H7 (cell line): ENCODE results near the gene SERGEF. TPM values are rescaled to one million over a fixed set of nuclear protein-coding genes. Genes with fewer than 3 reads are reported as not detected.

Source experiments
- DNase-seq: peaks from one replicate; pipeline ENCODE4 v3.0.0; 2012
- H3K27me3 ChIP-seq: 2 replicates; pipeline ENCODE4 v1.6.0; 2011; ENCODE audit warnings: mild to moderate bottlenecking, low read length; ENCODE audit not compliant: control insufficient read depth, insufficient read depth
- H3K36me3 ChIP-seq: replicated peaks from 2 replicates; pipeline ENCODE4 v1.5.1; 2011; ENCODE audit warnings: low read length; ENCODE audit not compliant: control insufficient read depth, insufficient read depth
- H3K4me3 ChIP-seq: 2 replicates; pipeline ENCODE4 v1.5.1; 2011; ENCODE audit warnings: low read depth, mild to moderate bottlenecking, control low read depth, low read length, moderate library complexity; ENCODE audit not compliant: insufficient read depth
- total RNA-seq: library from RNA; depleted of rRNA; stranded (reverse); fragments of >200 nt; shearing (Covaris generic); gene quantifications from 2 replicates; pipeline ENCODE4 v1.2.3, GENCODE V29; 2014

SERGEF gene
- total RNA-seq, 1 experiment from 2014 or later: 16.5 TPM

- no peak for DNase-seq
- no peaks in the 10 kb centered on the region for H3K27me3 ChIP-seq
- H3K4me3 ChIP-seq: no peak overlapping the region
Observed at GRCh38 chr11:17764446-17765218, 248.2 kb downstream of the SERGEF start.

DNA sequence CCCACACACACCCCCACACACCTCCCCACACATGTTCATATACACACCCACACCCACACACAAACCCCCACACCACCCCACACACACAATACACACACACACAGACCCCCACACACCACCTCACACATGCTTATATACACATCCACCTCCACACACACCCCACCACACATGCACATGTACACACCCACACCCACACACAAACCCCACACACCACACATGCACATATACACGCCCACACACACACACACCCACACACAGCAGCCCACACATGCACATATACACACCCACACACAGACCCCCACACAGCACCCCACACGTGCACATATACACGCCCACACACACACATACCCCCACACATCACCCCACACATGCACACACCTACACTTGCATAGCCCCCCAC lies 249.1 kb downstream of the SERGEF start:
- no peak for DNase-seq
- Histone ChIP-seq H3K27me3 (no peaks in the 10 kb centered on the region), H3K36me3 (no peaks in the 10 kb centered on the region), H3K4me3 (no peak overlapping the region)

More at GRCh38 chr11:17764446-17765218, 248.2 kb downstream of the SERGEF start:
- H3K36me3 ChIP-seq: no peaks in the 10 kb centered on the region

GRCh38 chr11:17763244-17763643 lies 249.6 kb downstream of the SERGEF start:
- Histone ChIP-seq H3K36me3 (no peaks in the 10 kb centered on the region), H3K27me3 (no peaks in the 10 kb centered on the region), H3K4me3 (no peak overlapping the region)
- no peak for DNase-seq

DNA sequence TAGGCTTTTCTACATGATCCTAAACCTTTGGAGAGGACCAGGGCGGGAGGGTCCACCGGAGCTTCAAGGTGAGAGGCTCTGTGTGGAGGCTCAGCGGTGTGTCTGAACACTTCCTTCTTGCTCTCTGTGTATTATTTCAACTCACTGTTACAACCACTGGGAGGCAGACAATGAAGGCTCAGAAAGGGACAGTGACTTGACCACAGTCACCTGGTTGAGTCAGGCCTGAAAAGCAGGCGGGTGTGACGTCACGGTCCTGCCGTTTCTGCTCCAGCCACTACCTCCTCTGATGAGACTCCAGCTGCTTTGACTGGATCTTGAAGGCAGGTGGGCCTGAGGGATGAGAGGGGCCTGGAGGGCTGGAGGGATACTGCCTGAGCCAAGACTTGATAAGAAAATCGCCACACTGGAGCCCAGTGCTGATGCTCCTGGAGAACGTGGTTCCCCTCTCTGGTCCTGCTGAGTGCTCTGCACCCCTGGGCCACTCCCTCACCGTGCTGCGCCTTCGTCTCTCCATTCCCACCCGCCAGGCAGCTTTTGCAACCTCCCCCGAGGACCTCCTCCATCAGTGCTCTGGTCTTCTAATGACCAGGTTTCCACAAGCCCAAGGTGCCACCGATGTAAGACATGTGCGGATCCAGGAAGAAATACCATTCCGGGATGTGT lies 250.4 kb downstream of the SERGEF start:
- no peaks in the 10 kb centered on the region for H3K27me3 ChIP-seq
- no peak overlapping the region for H3K4me3 ChIP-seq
- no peaks in the 10 kb centered on the region for H3K36me3 ChIP-seq
- no peak for DNase-seq

- H3K4me3 ChIP-seq: no peak overlapping the region
- peaks cover 2% of the 10 kb centered on the region; the same call in 1 of the 2 replicates for H3K27me3 ChIP-seq
- H3K36me3 ChIP-seq: no peaks in the 10 kb centered on the region
- peak; percentile 94 for DNase-seq
Observed at GRCh38 chr11:17760102-17761029, 252.5 kb downstream of the SERGEF start.

GRCh38 chr11:17755891-17756290 lies 257.0 kb downstream of the SERGEF start:
- no peaks in the 10 kb centered on the region for H3K36me3 ChIP-seq
- H3K27me3 ChIP-seq: peaks cover 2% of the 10 kb centered on the region; the same call in 1 of the 2 replicates
- no peak for DNase-seq
- H3K4me3 ChIP-seq: no peak overlapping the region

DNA sequence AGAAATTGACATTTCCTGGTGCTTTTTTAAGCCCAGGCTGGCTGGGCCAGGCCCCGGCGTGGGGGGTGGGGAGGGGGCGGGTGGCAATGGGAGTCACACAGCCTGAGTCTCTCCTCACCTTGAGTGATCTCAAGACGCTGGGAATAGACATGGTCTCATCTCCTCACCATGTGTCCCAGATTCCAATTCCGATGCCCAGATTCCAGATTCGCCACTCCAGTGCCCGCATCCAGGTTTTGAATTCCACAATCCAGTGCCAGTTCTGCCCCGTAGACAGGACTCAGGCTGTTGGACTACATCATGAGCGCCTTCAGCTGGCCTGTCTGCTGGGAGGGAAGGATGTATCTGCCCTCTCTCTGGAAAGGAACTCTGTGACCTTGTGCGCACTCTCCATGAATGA lies 259.2 kb downstream of the SERGEF start:
- Histone ChIP-seq H3K27me3 (peaks cover 2% of the 10 kb centered on the region; the same call in 1 of the 2 replicates), H3K36me3 (no peaks in the 10 kb centered on the region), H3K4me3 (no peak overlapping the region)
- DNase-seq: no peak

- peaks cover 2% of the 10 kb centered on the region; the same call in 1 of the 2 replicates for H3K27me3 ChIP-seq
- no peak overlapping the region for H3K4me3 ChIP-seq
- no peak for DNase-seq
- no peaks in the 10 kb centered on the region for H3K36me3 ChIP-seq
Observed at GRCh38 chr11:17753153-17753552, 259.7 kb downstream of the SERGEF start.

GRCh38 chr11:17752144-17752543 lies 260.7 kb downstream of the SERGEF start:
- DNase-seq: no peak
- H3K36me3 ChIP-seq: no peaks in the 10 kb centered on the region
- peaks cover 2% of the 10 kb centered on the region; the same call in 1 of the 2 replicates for H3K27me3 ChIP-seq
- H3K4me3 ChIP-seq: no peak overlapping the region

- peaks cover 2% of the 10 kb centered on the region; the same call in 1 of the 2 replicates for H3K27me3 ChIP-seq
- H3K36me3 ChIP-seq: no peaks in the 10 kb centered on the region
- no peak for DNase-seq
- no peak overlapping the region for H3K4me3 ChIP-seq
Observed at GRCh38 chr11:17751558-17751957, 261.3 kb downstream of the SERGEF start.

GRCh38 chr11:17750801-17751165 lies 262.1 kb downstream of the SERGEF start:
- DNase-seq: no peak
- no peak overlapping the region for H3K4me3 ChIP-seq
- no peaks in the 10 kb centered on the region; the same call in 1 of the 2 replicates for H3K27me3 ChIP-seq
- no peaks in the 10 kb centered on the region for H3K36me3 ChIP-seq

GRCh38 chr11:17750013-17750800 lies 262.6 kb downstream of the SERGEF start:
- Histone ChIP-seq H3K4me3 (no peak overlapping the region), H3K36me3 (no peaks in the 10 kb centered on the region), H3K27me3 (no peaks in the 10 kb centered on the region; the same call in 1 of the 2 replicates)
- DNase-seq: no peak

DNA sequence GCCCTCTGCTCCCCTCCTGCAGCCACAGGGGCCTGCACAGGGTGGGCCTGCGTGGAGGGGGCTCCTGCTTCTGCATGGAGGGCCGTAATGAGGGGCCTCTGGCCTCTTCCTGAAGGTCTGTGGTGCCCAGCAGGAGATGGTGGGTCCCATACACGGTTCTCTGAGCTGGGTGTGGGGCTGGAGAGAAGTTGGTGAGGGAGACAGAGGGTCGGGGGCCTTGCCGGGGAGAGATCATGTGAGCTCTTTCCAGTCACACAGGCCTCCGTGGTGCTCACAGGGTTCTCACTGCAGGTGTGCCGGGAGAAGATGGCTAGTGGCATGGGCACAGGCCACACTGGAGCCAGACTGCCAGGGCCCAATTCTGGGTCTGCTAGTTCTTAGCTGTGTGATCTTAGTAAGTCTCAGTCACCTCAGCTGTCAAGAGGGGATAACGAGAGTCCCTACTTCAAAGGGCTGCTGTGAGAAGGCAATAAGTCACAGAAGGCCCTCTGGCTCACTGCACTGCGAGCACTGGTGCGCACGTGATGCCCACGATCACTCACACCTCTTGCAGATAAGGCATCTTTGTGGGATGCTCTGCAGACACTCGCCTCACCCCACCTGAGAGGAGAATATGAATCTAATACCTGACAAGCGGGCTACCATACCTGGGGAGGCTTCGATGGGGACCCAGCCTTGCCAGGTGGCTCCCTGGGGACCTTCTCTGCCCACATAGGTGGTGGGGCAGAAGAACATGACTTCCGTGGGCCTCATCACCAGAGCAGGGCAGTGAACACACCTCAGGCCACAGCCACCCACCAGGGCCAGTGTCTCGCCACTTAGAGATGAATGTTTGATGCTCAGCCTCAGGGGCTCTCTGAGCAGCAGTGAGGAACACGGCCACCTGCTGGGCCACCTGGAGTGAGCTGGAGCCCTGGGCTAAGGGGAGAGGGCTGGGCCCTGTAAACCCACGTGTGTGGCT lies 263.8 kb downstream of the SERGEF start:
- Histone ChIP-seq H3K27me3 (no peaks in the 10 kb centered on the region), H3K4me3 (no peak overlapping the region), H3K36me3 (no peaks in the 10 kb centered on the region)
- DNase-seq: no peak
